Measurements from ENCODE around the gene CTNND2.

The CTNND2 gene

GRCh38 chr5:11822598-11822997, 81.6 kb downstream of the CTNND2 start:
- H3K4me3 ChIP-seq (ENCODE audit: low read depth, low read length) = no peak overlapping the region
- DNase-seq (ENCODE audit: low read depth) = no peak
- no peak for TF ChIP-seq CTCF (IDR thresholded peaks at IDR 0.05; ENCODE audit: control insufficient read depth, extremely low read depth, insufficient read depth)

- H3K4me3 ChIP-seq (ENCODE audit: low read depth, low read length) = no peak overlapping the region
- TF ChIP-seq CTCF (IDR thresholded peaks at IDR 0.05; ENCODE audit: control insufficient read depth, extremely low read depth, insufficient read depth) = no peak
- DNase-seq (ENCODE audit: low read depth) = no peak
These were observed 88.3 kb downstream of the CTNND2 start for GRCh38 chr5:11815916-11816315.

GRCh38 chr5:11815481-11815880, 88.8 kb downstream of the CTNND2 start:
- no peak overlapping the region for H3K4me3 ChIP-seq (ENCODE audit: low read depth, low read length)
- no peak for TF ChIP-seq CTCF (IDR thresholded peaks at IDR 0.05; ENCODE audit: control insufficient read depth, extremely low read depth, insufficient read depth)
- no peak for DNase-seq (ENCODE audit: low read depth)

GRCh38 chr5:11814373-11814772, 89.9 kb downstream of the CTNND2 start:
- no peak overlapping the region for H3K4me3 ChIP-seq (ENCODE audit: low read depth, low read length)
- TF ChIP-seq CTCF (IDR thresholded peaks at IDR 0.05; ENCODE audit: control insufficient read depth, extremely low read depth, insufficient read depth) = no peak
- no peak for DNase-seq (ENCODE audit: low read depth)

- DNase-seq (ENCODE audit: low read depth) = no peak
- no peak for TF ChIP-seq CTCF (IDR thresholded peaks at IDR 0.05; ENCODE audit: control insufficient read depth, extremely low read depth, insufficient read depth)
- H3K4me3 ChIP-seq (ENCODE audit: low read depth, low read length) = no peak overlapping the region
These were observed 94.8 kb downstream of the CTNND2 start for GRCh38 chr5:11809407-11809806.

GRCh38 chr5:11803436-11803835, 100.8 kb downstream of the CTNND2 start:
- H3K4me3 ChIP-seq (ENCODE audit: low read depth, low read length) = no peak overlapping the region
- no peak for DNase-seq (ENCODE audit: low read depth)
- no peak for TF ChIP-seq CTCF (IDR thresholded peaks at IDR 0.05; ENCODE audit: control insufficient read depth, extremely low read depth, insufficient read depth)

GRCh38 chr5:11801061-11801460, 103.2 kb downstream of the CTNND2 start:
- TF ChIP-seq CTCF (IDR thresholded peaks at IDR 0.05; ENCODE audit: control insufficient read depth, extremely low read depth, insufficient read depth) = no peak
- no peak overlapping the region for H3K4me3 ChIP-seq (ENCODE audit: low read depth, low read length)
- no peak for DNase-seq (ENCODE audit: low read depth)

Data from LNCaP clone FGC (cell line).